ENCODE data around the gene RNF146. TPM values are rescaled to one million over a fixed set of nuclear protein-coding genes. Genes with fewer than 3 reads are reported as not detected.

RNF146 gene
- total and polyA plus RNA-seq, 2 experiments from 2014 or later = 24.2 to 43.7 TPM

DNA sequence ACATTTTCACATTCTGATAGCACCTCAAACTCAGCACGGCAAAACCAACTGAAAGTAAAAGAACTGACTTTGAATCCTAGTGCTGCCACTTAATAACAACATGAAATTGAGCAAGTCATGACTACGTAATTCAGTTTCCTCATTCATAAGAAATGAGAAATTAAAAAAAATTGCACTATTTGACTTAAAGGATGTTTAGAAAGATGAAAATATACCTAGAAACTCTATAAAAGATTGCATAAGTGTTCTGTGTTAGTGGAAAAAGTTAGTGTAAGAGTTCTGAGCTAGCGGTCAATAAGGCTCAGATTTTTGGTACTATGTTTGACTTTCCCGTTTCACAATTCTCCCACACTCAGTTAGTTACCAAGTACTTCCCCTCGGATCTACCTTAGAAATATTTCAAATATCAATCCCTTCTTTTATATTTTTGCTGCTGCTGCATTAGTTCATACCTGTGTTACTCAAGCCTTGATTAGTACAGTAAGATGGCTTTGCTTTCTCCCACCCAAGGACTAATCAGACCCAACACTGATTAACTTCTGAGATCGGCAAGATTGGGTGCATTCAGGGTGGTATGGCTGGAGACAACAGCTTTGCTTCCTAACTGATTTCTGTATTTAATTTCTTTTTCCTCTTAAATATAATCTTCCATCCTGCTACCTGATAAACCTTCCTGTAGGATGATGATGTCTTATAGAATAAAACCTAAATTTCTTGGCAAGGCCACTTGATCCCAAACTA is 50.9 kb downstream of the RNF146 start (continued):
- TF ChIP-seq, protein P1, sequence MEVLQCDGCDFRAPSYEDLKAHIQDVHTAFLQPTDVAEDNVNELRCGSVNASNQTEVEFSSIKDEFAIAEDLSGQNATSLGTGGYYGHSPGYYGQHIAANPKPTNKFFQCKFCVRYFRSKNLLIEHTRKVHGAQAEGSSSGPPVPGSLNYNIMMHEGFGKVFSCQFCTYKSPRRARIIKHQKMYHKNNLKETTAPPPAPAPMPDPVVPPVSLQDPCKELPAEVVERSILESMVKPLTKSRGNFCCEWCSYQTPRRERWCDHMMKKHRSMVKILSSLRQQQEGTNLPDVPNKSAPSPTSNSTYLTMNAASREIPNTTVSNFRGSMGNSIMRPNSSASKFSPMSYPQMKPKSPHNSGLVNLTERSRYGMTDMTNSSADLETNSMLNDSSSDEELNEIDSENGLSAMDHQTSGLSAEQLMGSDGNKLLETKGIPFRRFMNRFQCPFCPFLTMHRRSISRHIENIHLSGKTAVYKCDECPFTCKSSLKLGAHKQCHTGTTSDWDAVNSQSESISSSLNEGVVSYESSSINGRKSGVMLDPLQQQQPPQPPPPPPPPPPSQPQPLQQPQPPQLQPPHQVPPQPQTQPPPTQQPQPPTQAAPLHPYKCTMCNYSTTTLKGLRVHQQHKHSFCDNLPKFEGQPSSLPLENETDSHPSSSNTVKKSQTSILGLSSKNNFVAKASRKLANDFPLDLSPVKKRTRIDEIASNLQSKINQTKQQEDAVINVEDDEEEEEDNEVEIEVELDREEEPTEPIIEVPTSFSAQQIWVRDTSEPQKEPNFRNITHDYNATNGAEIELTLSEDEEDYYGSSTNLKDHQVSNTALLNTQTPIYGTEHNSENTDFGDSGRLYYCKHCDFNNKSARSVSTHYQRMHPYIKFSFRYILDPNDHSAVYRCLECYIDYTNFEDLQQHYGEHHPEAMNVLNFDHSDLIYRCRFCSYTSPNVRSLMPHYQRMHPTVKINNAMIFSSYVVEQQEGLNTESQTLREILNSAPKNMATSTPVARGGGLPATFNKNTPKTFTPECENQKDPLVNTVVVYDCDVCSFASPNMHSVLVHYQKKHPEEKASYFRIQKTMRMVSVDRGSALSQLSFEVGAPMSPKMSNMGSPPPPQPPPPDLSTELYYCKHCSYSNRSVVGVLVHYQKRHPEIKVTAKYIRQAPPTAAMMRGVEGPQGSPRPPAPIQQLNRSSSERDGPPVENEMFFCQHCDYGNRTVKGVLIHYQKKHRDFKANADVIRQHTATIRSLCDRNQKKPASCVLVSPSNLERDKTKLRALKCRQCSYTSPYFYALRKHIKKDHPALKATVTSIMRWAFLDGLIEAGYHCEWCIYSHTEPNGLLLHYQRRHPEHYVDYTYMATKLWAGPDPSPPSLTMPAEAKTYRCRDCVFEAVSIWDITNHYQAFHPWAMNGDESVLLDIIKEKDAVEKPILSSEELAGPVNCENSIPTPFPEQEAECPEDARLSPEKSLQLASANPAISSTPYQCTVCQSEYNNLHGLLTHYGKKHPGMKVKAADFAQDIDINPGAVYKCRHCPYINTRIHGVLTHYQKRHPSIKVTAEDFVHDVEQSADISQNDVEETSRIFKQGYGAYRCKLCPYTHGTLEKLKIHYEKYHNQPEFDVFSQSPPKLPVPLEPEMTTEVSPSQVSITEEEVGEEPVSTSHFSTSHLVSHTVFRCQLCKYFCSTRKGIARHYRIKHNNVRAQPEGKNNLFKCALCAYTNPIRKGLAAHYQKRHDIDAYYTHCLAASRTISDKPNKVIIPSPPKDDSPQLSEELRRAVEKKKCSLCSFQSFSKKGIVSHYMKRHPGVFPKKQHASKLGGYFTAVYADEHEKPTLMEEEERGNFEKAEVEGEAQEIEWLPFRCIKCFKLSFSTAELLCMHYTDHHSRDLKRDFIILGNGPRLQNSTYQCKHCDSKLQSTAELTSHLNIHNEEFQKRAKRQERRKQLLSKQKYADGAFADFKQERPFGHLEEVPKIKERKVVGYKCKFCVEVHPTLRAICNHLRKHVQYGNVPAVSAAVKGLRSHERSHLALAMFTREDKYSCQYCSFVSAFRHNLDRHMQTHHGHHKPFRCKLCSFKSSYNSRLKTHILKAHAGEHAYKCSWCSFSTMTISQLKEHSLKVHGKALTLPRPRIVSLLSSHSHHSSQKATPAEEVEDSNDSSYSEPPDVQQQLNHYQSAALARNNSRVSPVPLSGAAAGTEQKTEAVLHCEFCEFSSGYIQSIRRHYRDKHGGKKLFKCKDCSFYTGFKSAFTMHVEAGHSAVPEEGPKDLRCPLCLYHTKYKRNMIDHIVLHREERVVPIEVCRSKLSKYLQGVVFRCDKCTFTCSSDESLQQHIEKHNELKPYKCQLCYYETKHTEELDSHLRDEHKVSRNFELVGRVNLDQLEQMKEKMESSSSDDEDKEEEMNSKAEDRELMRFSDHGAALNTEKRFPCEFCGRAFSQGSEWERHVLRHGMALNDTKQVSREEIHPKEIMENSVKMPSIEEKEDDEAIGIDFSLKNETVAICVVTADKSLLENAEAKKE (CRISPR knock-in tag; IDR thresholded peaks at IDR 0.05) = no peak
- TF ChIP-seq EZH2 (IDR thresholded peaks at IDR 0.05; ENCODE audit: low read depth, unreplicated experiment) (no peak), STAT1 (IDR thresholded peaks at IDR 0.05; ENCODE audit: unreplicated experiment) (no peak), ZNF114 (CRISPR knock-in tag; IDR thresholded peaks at IDR 0.05) (no peak), NANOG (IDR thresholded peaks at IDR 0.05; ENCODE audit: borderline replicate concordance) (no peak), POLR2AphosphoS5 (IDR thresholded peaks at IDR 0.05; ENCODE audit: low read depth) (no peak), CREB1 (CRISPR knock-in tag; IDR thresholded peaks at IDR 0.05; ENCODE audit: low read depth) (no peak)
- TF ChIP-seq, protein P2, sequence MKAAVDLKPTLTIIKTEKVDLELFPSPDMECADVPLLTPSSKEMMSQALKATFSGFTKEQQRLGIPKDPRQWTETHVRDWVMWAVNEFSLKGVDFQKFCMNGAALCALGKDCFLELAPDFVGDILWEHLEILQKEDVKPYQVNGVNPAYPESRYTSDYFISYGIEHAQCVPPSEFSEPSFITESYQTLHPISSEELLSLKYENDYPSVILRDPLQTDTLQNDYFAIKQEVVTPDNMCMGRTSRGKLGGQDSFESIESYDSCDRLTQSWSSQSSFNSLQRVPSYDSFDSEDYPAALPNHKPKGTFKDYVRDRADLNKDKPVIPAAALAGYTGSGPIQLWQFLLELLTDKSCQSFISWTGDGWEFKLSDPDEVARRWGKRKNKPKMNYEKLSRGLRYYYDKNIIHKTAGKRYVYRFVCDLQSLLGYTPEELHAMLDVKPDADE (IDR thresholded peaks at IDR 0.05) = no peak
- TF ChIP-seq, protein P3, sequence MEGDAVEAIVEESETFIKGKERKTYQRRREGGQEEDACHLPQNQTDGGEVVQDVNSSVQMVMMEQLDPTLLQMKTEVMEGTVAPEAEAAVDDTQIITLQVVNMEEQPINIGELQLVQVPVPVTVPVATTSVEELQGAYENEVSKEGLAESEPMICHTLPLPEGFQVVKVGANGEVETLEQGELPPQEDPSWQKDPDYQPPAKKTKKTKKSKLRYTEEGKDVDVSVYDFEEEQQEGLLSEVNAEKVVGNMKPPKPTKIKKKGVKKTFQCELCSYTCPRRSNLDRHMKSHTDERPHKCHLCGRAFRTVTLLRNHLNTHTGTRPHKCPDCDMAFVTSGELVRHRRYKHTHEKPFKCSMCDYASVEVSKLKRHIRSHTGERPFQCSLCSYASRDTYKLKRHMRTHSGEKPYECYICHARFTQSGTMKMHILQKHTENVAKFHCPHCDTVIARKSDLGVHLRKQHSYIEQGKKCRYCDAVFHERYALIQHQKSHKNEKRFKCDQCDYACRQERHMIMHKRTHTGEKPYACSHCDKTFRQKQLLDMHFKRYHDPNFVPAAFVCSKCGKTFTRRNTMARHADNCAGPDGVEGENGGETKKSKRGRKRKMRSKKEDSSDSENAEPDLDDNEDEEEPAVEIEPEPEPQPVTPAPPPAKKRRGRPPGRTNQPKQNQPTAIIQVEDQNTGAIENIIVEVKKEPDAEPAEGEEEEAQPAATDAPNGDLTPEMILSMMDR (conservative IDR thresholded peaks at IDR 0.05; ENCODE audit: low read depth in 2 of 2) = no peak
